GM12878 (cell line): ENCODE data around the gene TOM1L2.

Source experiments
- POLR2AphosphoS5 ChIP-seq: IDR thresholded peaks from 2 replicates; pipeline ENCODE4 v1.6.1; 2011; ENCODE audit warnings: mild to moderate bottlenecking, low read length, inconsistent platforms
- USF2 ChIP-seq: IDR thresholded peaks from 2 replicates; pipeline ENCODE4 v1.6.1; 2011; ENCODE audit warnings: low read depth, low read length, improper control_type of control experiment, borderline replicate concordance

- no peak for TF ChIP-seq POLR2AphosphoS5
- no peak for TF ChIP-seq USF2
Observed at GRCh38 chr17:17812211-17813054, 159.8 kb downstream of the TOM1L2 start.
